PC-9 (cell line): Measurements from ENCODE around the gene AIG1. TPM values are rescaled to one million over a fixed set of nuclear protein-coding genes. Genes with fewer than 3 reads are reported as not detected.

Experiments
- BruUV-seq: library from RNA; stranded (reverse); fragments of 400-500 nt; replicated peaks from 2 replicates; lab custom pipeline; 2021; lab: Mats Ljungman, UMichigan
- CTCF ChIA-PET: fragments of 300-600 bp; sonication (Branson Sonifier 250); formaldehyde crosslinking; loops from one replicate; lab custom pipeline; 2022; ENCODE audit warnings: antibody characterized with exemption; lab: Charles Lee
- POLR2A ChIA-PET: fragments of 300-600 bp; sonication (Branson Sonifier 250); formaldehyde crosslinking; loops from one replicate; lab custom pipeline; 2022; ENCODE audit warnings: antibody characterized with exemption; ENCODE audit not compliant: unreplicated experiment; lab: Charles Lee
- DNase-seq, 2 experiments: peaks; one replicate each; pipeline versions ENCODE4 v3.0.0 to v3.0.0-alpha.2; 2015 to 2022; ENCODE audit warnings: mixed read lengths in 1 of 2
- H2AFZ ChIP-seq: fragments of 200-600 bp; sonication (generic); 2 replicates; pipeline ENCODE4 v1.8.1; 2017; ENCODE audit warnings: antibody characterized with exemption
- H3F3A ChIP-seq: fragments of 200-600 bp; sonication (generic); 2 replicates; pipeline ENCODE4 v1.8.1; 2017; ENCODE audit warnings: antibody characterized with exemption, mild to moderate bottlenecking, low read depth; ENCODE audit not compliant: insufficient read depth
- H3K27ac ChIP-seq: fragments of 200-600 bp; sonication (generic); 2 replicates; pipeline ENCODE4 v1.6.1; 2016; ENCODE audit warnings: mixed run types
- H3K27me3 ChIP-seq: fragments of 200-600 bp; sonication (generic); 2 replicates; pipeline ENCODE4 v1.6.1; 2016; ENCODE audit warnings: low read depth, mixed run types; ENCODE audit not compliant: insufficient read depth
- H3K36me3 ChIP-seq: fragments of 200-600 bp; sonication (generic); 2 replicates; pipeline ENCODE4 v1.6.1; 2016; ENCODE audit warnings: low read depth, mixed run types
- H3K4me1 ChIP-seq: fragments of 200-600 bp; sonication (generic); replicated peaks from 2 replicates; pipeline ENCODE4 v1.6.1; 2016; ENCODE audit warnings: mixed run types; ENCODE audit not compliant: insufficient read depth
- H3K4me2 ChIP-seq: fragments of 200-600 bp; sonication (generic); 2 replicates; pipeline ENCODE4 v1.6.1; 2017; ENCODE audit warnings: mixed run types
- H3K4me3 ChIP-seq: fragments of 200-600 bp; sonication (generic); 2 replicates; pipeline ENCODE4 v1.6.1; 2016; ENCODE audit warnings: mixed run types
- H3K79me2 ChIP-seq: fragments of 200-600 bp; sonication (generic); 2 replicates; pipeline ENCODE4 v1.6.1; 2017; ENCODE audit warnings: low read depth, mixed run types
- H3K9me2 ChIP-seq: fragments of 200-600 bp; sonication (generic); 2 replicates; pipeline ENCODE4 v1.8.1; 2017; ENCODE audit warnings: mild to moderate bottlenecking; ENCODE audit not compliant: insufficient read depth
- H3K9me3 ChIP-seq: fragments of 200-600 bp; sonication (generic); 2 replicates; pipeline ENCODE4 v1.8.1; 2016; ENCODE audit warnings: low read depth; ENCODE audit not compliant: insufficient read depth
- H4K20me1 ChIP-seq: fragments of 200-600 bp; sonication (generic); 2 replicates; pipeline ENCODE4 v1.8.1; 2017; ENCODE audit not compliant: insufficient read depth
- CTCF ChIP-seq: fragments of 200-600 bp; sonication (generic); conservative IDR thresholded peaks from 2 replicates; pipeline ENCODE4 v1.6.1; 2017; ENCODE audit warnings: mixed run types, antibody characterized with exemption, mild to moderate bottlenecking, moderate library complexity
- EZH2 ChIP-seq: fragments of 200-600 bp; sonication (generic); IDR thresholded peaks from 2 replicates; pipeline ENCODE4 v1.8.0; 2017; ENCODE audit warnings: antibody characterized with exemption, low read depth
- intact Hi-C: fragments of 100-400 bp; cut with micrococcal nuclease; formaldehyde crosslinking; loops from one replicate; pipeline ENCODE4 v1.10.0; 2022; ENCODE audit not compliant: unreplicated experiment
- total RNA-seq: library from RNA; stranded (reverse); gene quantifications from 2 replicates; pipeline ENCODE4 v1.2.3, GENCODE V29; 2021

AIG1 gene
- total RNA-seq, 1 experiment from 2014 or later = 37.7 TPM

GRCh38 chr6:143222310-143222709 lies 161.6 kb downstream of the AIG1 start:
- TF ChIP-seq CTCF = no peak
- no peak for TF ChIP-seq EZH2
- H3K36me3 ChIP-seq = no peaks in the 10 kb centered on the region
- intact Hi-C loops = no loop called here
- no peak overlapping the region for H3K4me2 ChIP-seq
- H3F3A ChIP-seq = no peaks in the 10 kb centered on the region
- no peak for DNase-seq
- no peaks in the 10 kb centered on the region for H3K4me1 ChIP-seq
- no peaks in the 10 kb centered on the region for H3K79me2 ChIP-seq
- BruUV-seq = no TSS peak
- H3K27ac ChIP-seq = no peak overlapping the region
- H3K9me3 ChIP-seq = no peaks in the 10 kb centered on the region
- no peak overlapping the region for H3K4me3 ChIP-seq
- H3K27me3 ChIP-seq = no peaks in the 10 kb centered on the region
- ChIA-PET POLR2A (no interaction called here), CTCF (no interaction called here)
- H3K9me2 ChIP-seq = no peaks in the 10 kb centered on the region
- no peaks in the 10 kb centered on the region for H4K20me1 ChIP-seq
- H2AFZ ChIP-seq = no peak overlapping the region

- POLR2A ChIA-PET = no interaction called here
- H3K27ac ChIP-seq = no peak overlapping the region
Observed at GRCh38 chr6:143222801-143223231, 162.1 kb downstream of the AIG1 start.

GRCh38 chr6:143223895-143224294 lies 163.2 kb downstream of the AIG1 start:
- H2AFZ ChIP-seq = no peak overlapping the region
- intact Hi-C loops = no loop called here
- DNase-seq = no peak
- no TSS peak for BruUV-seq
- H4K20me1 ChIP-seq = no peaks in the 10 kb centered on the region
- no peaks in the 10 kb centered on the region for H3K9me3 ChIP-seq
- no peaks in the 10 kb centered on the region for H3K9me2 ChIP-seq
- no peak overlapping the region for H3K4me3 ChIP-seq
- no peaks in the 10 kb centered on the region for H3F3A ChIP-seq
- no peaks in the 10 kb centered on the region for H3K4me1 ChIP-seq
- TF ChIP-seq CTCF = no peak
- TF ChIP-seq EZH2 = no peak
- H3K27me3 ChIP-seq = no peaks in the 10 kb centered on the region
- H3K27ac ChIP-seq = no peak overlapping the region
- POLR2A ChIA-PET = interaction anchor here (0.5 kb wide), 1 partner anchor 1063 kb away, joined by 6 read pairs; no protein-coding TSS in a partner anchor
- no peak overlapping the region for H3K4me2 ChIP-seq
- CTCF ChIA-PET = no interaction called here
- no peaks in the 10 kb centered on the region for H3K36me3 ChIP-seq
- no peaks in the 10 kb centered on the region for H3K79me2 ChIP-seq

More at GRCh38 chr6:143222801-143223231, 162.1 kb downstream of the AIG1 start:
- H3K4me2 ChIP-seq = no peak overlapping the region
- no peaks in the 10 kb centered on the region for H4K20me1 ChIP-seq
- no peaks in the 10 kb centered on the region for H3K4me1 ChIP-seq
- intact Hi-C loops = no loop called here
- no peak for DNase-seq
- no peak for TF ChIP-seq CTCF
- no peak for TF ChIP-seq EZH2
- no peaks in the 10 kb centered on the region for H3K27me3 ChIP-seq
- no peaks in the 10 kb centered on the region for H3K36me3 ChIP-seq
- CTCF ChIA-PET = no interaction called here
- no peaks in the 10 kb centered on the region for H3K9me2 ChIP-seq
- no TSS peak for BruUV-seq
- no peaks in the 10 kb centered on the region for H3F3A ChIP-seq
- no peaks in the 10 kb centered on the region for H3K9me3 ChIP-seq
- no peaks in the 10 kb centered on the region for H3K79me2 ChIP-seq
- no peak overlapping the region for H3K4me3 ChIP-seq
- H2AFZ ChIP-seq = no peak overlapping the region
